NK-92 (cell line): ENCODE results near the gene RBP3.

Experiments used
- DNase-seq: peaks from one replicate; lab custom pipeline; 2025; ENCODE audit not compliant: unreplicated experiment; lab: John Stamatoyannopoulos, UW

The RBP3 gene

GRCh38 chr10:47318706-47319105 is 29.5 kb upstream of the RBP3 start:
- DNase-seq, result no peak

- no peak for DNase-seq
Measured at GRCh38 chr10:47319784-47320183, 28.4 kb upstream of the RBP3 start.

- no peak for DNase-seq
Measured at GRCh38 chr10:47320812-47321211, 27.4 kb upstream of the RBP3 start.

GRCh38 chr10:47321521-47322195 is 26.5 kb upstream of the RBP3 start:
- no peak for DNase-seq

- DNase-seq, result no peak
Measured at GRCh38 chr10:47322300-47323061, 25.7 kb upstream of the RBP3 start, which contains the start of gene GDF2. Gene GDF2 (plus strand): TSS chr10:47322454. CDS start chr10:47322669, 215 bp downstream.

GRCh38 chr10:47323087-47323486 is 25.1 kb upstream of the RBP3 start:
- no peak for DNase-seq

- DNase-seq, result no peak
Measured at GRCh38 chr10:47323636-47324296, 24.4 kb upstream of the RBP3 start.

GRCh38 chr10:47325303-47326291 is 22.6 kb upstream of the RBP3 start:
- no peak for DNase-seq

GRCh38 chr10:47326306-47326926 is 21.7 kb upstream of the RBP3 start:
- DNase-seq, result no peak

- DNase-seq, result no peak
Measured at GRCh38 chr10:47326927-47327330, 21.2 kb upstream of the RBP3 start.

- no peak for DNase-seq
Measured at GRCh38 chr10:47329855-47330254, 18.3 kb upstream of the RBP3 start.

- DNase-seq, result no peak
Measured at GRCh38 chr10:47330366-47330765, 17.8 kb upstream of the RBP3 start.

GRCh38 chr10:47330804-47331203 is 17.4 kb upstream of the RBP3 start:
- DNase-seq, result no peak

GRCh38 chr10:47331491-47331890 is 16.7 kb upstream of the RBP3 start:
- DNase-seq, result no peak

GRCh38 chr10:47331954-47332353 is 16.2 kb upstream of the RBP3 start:
- DNase-seq, result no peak

- no peak for DNase-seq
Measured at GRCh38 chr10:47332371-47332770, 15.8 kb upstream of the RBP3 start.

- DNase-seq, result no peak
Measured at GRCh38 chr10:47332946-47333345, 15.2 kb upstream of the RBP3 start.

- DNase-seq, result no peak
Measured at GRCh38 chr10:47333532-47333931, 14.6 kb upstream of the RBP3 start.

GRCh38 chr10:47334466-47335295 is 13.5 kb upstream of the RBP3 start:
- no peak for DNase-seq
